Measurements from ENCODE around the gene MRPL42. TPM values are rescaled to one million over a fixed set of nuclear protein-coding genes. Genes with fewer than 3 reads are reported as not detected.

MRPL42 gene
- total and polyA plus RNA-seq, 2 experiments from 2014 or later, result 195 to 269 TPM

DNA sequence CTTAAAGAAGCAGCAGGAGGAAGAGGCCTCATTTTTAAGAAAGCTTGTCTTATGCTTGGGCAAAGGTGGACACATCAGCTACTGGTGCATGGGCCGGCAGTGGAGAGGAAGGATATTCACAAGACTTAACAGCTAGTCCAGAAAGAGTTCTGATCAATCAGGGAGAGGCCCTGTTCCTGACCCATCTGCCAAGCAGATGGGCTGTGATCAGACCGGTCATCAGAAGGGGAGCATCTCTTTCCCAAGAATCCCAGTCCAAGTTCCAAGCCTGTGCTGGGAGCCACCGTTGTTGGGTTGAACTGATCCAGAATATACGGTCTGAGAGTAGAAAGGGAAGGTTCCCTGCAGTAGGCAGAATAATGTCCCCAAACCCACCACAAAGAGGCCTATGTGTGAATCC, 72.5 kb downstream of the MRPL42 start:
- Histone ChIP-seq H3K27me3 (ENCODE audit: insufficient read depth) (no peaks in the 10 kb centered on the region), H4K20me1 (replicated peaks; ENCODE audit: insufficient read depth) (no peaks in the 10 kb centered on the region; the same call in 1 of the 2 replicates), H3K4me2 (no peak overlapping the region), H3K4me1 (ENCODE audit: insufficient read depth) (no peaks in the 10 kb centered on the region), H3F3A (replicated peaks; ENCODE audit: low read depth) (no peaks in the 10 kb centered on the region), H3K9me2 (ENCODE audit: insufficient read depth) (no peaks in the 10 kb centered on the region), H3K4me3 (no peak overlapping the region), H3K36me3 (ENCODE audit: insufficient read depth) (no peaks in the 10 kb centered on the region), H3K79me2 (replicated peaks; ENCODE audit: insufficient read depth) (no peaks in the 10 kb centered on the region), H2AFZ (no peak overlapping the region), H3K27ac (ENCODE audit: low read depth) (no peak overlapping the region)
- no peak for TF ChIP-seq CREB1 (CRISPR knock-in tag; IDR thresholded peaks at IDR 0.05; ENCODE audit: low read depth)
- no peak for TF ChIP-seq EZH2 (IDR thresholded peaks at IDR 0.05; ENCODE audit: low read depth, unreplicated experiment)
- TF ChIP-seq, protein P1, sequence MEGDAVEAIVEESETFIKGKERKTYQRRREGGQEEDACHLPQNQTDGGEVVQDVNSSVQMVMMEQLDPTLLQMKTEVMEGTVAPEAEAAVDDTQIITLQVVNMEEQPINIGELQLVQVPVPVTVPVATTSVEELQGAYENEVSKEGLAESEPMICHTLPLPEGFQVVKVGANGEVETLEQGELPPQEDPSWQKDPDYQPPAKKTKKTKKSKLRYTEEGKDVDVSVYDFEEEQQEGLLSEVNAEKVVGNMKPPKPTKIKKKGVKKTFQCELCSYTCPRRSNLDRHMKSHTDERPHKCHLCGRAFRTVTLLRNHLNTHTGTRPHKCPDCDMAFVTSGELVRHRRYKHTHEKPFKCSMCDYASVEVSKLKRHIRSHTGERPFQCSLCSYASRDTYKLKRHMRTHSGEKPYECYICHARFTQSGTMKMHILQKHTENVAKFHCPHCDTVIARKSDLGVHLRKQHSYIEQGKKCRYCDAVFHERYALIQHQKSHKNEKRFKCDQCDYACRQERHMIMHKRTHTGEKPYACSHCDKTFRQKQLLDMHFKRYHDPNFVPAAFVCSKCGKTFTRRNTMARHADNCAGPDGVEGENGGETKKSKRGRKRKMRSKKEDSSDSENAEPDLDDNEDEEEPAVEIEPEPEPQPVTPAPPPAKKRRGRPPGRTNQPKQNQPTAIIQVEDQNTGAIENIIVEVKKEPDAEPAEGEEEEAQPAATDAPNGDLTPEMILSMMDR (conservative IDR thresholded peaks at IDR 0.05; ENCODE audit: low read depth in 2 of 2), result no peak
- no peak for TF ChIP-seq ZNF114 (CRISPR knock-in tag; IDR thresholded peaks at IDR 0.05)
- no peak for TF ChIP-seq JUNB (IDR thresholded peaks at IDR 0.05; ENCODE audit: unreplicated experiment)
- TF ChIP-seq ZNF331 (CRISPR knock-in tag; IDR thresholded peaks at IDR 0.05; ENCODE audit: low read depth), result no peak
- TF ChIP-seq ETS1 (IDR thresholded peaks at IDR 0.05), result no peak
- no peak for TF ChIP-seq NANOG (IDR thresholded peaks at IDR 0.05; ENCODE audit: borderline replicate concordance)
- no peak for TF ChIP-seq STAT1 (IDR thresholded peaks at IDR 0.05; ENCODE audit: unreplicated experiment)
- TF ChIP-seq, protein P2, sequence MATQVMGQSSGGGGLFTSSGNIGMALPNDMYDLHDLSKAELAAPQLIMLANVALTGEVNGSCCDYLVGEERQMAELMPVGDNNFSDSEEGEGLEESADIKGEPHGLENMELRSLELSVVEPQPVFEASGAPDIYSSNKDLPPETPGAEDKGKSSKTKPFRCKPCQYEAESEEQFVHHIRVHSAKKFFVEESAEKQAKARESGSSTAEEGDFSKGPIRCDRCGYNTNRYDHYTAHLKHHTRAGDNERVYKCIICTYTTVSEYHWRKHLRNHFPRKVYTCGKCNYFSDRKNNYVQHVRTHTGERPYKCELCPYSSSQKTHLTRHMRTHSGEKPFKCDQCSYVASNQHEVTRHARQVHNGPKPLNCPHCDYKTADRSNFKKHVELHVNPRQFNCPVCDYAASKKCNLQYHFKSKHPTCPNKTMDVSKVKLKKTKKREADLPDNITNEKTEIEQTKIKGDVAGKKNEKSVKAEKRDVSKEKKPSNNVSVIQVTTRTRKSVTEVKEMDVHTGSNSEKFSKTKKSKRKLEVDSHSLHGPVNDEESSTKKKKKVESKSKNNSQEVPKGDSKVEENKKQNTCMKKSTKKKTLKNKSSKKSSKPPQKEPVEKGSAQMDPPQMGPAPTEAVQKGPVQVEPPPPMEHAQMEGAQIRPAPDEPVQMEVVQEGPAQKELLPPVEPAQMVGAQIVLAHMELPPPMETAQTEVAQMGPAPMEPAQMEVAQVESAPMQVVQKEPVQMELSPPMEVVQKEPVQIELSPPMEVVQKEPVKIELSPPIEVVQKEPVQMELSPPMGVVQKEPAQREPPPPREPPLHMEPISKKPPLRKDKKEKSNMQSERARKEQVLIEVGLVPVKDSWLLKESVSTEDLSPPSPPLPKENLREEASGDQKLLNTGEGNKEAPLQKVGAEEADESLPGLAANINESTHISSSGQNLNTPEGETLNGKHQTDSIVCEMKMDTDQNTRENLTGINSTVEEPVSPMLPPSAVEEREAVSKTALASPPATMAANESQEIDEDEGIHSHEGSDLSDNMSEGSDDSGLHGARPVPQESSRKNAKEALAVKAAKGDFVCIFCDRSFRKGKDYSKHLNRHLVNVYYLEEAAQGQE (IDR thresholded peaks at IDR 0.05; ENCODE audit: unreplicated experiment), result no peak
- TF ChIP-seq, protein P3, sequence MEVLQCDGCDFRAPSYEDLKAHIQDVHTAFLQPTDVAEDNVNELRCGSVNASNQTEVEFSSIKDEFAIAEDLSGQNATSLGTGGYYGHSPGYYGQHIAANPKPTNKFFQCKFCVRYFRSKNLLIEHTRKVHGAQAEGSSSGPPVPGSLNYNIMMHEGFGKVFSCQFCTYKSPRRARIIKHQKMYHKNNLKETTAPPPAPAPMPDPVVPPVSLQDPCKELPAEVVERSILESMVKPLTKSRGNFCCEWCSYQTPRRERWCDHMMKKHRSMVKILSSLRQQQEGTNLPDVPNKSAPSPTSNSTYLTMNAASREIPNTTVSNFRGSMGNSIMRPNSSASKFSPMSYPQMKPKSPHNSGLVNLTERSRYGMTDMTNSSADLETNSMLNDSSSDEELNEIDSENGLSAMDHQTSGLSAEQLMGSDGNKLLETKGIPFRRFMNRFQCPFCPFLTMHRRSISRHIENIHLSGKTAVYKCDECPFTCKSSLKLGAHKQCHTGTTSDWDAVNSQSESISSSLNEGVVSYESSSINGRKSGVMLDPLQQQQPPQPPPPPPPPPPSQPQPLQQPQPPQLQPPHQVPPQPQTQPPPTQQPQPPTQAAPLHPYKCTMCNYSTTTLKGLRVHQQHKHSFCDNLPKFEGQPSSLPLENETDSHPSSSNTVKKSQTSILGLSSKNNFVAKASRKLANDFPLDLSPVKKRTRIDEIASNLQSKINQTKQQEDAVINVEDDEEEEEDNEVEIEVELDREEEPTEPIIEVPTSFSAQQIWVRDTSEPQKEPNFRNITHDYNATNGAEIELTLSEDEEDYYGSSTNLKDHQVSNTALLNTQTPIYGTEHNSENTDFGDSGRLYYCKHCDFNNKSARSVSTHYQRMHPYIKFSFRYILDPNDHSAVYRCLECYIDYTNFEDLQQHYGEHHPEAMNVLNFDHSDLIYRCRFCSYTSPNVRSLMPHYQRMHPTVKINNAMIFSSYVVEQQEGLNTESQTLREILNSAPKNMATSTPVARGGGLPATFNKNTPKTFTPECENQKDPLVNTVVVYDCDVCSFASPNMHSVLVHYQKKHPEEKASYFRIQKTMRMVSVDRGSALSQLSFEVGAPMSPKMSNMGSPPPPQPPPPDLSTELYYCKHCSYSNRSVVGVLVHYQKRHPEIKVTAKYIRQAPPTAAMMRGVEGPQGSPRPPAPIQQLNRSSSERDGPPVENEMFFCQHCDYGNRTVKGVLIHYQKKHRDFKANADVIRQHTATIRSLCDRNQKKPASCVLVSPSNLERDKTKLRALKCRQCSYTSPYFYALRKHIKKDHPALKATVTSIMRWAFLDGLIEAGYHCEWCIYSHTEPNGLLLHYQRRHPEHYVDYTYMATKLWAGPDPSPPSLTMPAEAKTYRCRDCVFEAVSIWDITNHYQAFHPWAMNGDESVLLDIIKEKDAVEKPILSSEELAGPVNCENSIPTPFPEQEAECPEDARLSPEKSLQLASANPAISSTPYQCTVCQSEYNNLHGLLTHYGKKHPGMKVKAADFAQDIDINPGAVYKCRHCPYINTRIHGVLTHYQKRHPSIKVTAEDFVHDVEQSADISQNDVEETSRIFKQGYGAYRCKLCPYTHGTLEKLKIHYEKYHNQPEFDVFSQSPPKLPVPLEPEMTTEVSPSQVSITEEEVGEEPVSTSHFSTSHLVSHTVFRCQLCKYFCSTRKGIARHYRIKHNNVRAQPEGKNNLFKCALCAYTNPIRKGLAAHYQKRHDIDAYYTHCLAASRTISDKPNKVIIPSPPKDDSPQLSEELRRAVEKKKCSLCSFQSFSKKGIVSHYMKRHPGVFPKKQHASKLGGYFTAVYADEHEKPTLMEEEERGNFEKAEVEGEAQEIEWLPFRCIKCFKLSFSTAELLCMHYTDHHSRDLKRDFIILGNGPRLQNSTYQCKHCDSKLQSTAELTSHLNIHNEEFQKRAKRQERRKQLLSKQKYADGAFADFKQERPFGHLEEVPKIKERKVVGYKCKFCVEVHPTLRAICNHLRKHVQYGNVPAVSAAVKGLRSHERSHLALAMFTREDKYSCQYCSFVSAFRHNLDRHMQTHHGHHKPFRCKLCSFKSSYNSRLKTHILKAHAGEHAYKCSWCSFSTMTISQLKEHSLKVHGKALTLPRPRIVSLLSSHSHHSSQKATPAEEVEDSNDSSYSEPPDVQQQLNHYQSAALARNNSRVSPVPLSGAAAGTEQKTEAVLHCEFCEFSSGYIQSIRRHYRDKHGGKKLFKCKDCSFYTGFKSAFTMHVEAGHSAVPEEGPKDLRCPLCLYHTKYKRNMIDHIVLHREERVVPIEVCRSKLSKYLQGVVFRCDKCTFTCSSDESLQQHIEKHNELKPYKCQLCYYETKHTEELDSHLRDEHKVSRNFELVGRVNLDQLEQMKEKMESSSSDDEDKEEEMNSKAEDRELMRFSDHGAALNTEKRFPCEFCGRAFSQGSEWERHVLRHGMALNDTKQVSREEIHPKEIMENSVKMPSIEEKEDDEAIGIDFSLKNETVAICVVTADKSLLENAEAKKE (CRISPR knock-in tag; IDR thresholded peaks at IDR 0.05), result no peak
- TF ChIP-seq EZH2phosphoT487 (IDR thresholded peaks at IDR 0.05; ENCODE audit: unreplicated experiment), result no peak
- no peak for TF ChIP-seq POLR2AphosphoS5 (IDR thresholded peaks at IDR 0.05; ENCODE audit: low read depth)
- no peak overlapping the region for H3K27ac Mint-ChIP-seq
- H3K36me3 Mint-ChIP-seq (ENCODE audit: low read depth), result peaks cover 2% of the 10 kb centered on the region; the same call in 2 of the 3 replicates
- no peaks in the 10 kb centered on the region for H3K9me3 Mint-ChIP-seq
- DNase-seq (ENCODE audit: low spot score), result no peak
- no peaks in the 10 kb centered on the region for H3K4me1 Mint-ChIP-seq
- H3K4me3 Mint-ChIP-seq, result no peak overlapping the region
- H3K27me3 Mint-ChIP-seq (ENCODE audit: insufficient read depth, low read depth, poor library complexity), result peaks cover 3% of the 10 kb centered on the region
- no peak for ATAC-seq

Measured in GM23338 (cell line).